GM18519 (cell line): Measurements from ENCODE around the gene SOX15.
"Not testable (repeated sequence)": the region's sequence is repeated elsewhere in the genome, so short reads cannot be mapped to it uniquely, and the experiment has no call there.

Experiments
- ATAC-seq: cut with Tn5 transposase; IDR thresholded peaks from one replicate; pipeline ENCODE4 v1.9.1; 2021; ENCODE audit warnings: mild to moderate bottlenecking, moderate library complexity; ENCODE audit not compliant: unreplicated experiment, low FRiP score

The SOX15 gene

GRCh38 chr17:7611635-7612293 is 21.9 kb upstream of the SOX15 start:
- ATAC-seq, result no peak

GRCh38 chr17:7610641-7611040 is 20.7 kb upstream of the SOX15 start:
- ATAC-seq, result no peak

GRCh38 chr17:7606280-7606679 is 16.4 kb upstream of the SOX15 start:
- no peak for ATAC-seq

- not testable (repeated sequence) for ATAC-seq
These were observed 7.7 kb upstream of the SOX15 start for GRCh38 chr17:7597561-7597960.

GRCh38 chr17:7593296-7593695 is 3.4 kb upstream of the SOX15 start:
- ATAC-seq, result no peak

DNA sequence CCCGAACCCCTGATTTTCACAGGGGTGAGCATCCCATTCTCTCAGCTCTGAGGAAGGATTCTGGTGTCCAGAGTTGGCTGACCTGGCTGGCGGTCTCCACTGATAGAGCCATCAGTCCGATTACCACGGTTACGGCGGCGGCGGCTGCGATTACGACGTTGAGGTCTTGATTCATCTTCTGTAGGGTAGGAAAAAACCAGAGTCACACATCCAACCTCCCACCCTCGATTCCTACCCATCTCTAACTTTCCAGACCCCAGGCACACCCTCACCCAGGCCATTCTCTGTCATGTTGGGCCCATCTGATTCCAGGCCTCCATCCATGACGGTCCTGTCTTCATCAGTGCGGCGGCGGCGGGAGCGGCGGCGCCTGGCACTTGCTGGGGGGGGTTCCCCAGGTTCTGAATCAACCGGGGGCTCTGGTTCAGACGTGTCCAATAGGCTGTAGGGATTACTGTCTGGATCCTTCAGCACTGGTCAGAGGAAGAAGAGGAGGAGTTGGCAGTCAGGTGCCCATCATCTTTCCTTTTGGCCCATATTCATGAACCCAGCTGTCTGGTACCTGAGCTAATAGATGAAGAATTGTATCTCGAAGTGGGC is 2.6 kb upstream of the SOX15 start:
- no peak for ATAC-seq

- ATAC-seq, result no peak
These were observed 1.7 kb upstream of the SOX15 start for GRCh38 chr17:7591596-7591995.

- ATAC-seq, result no peak
These were observed 849 bp upstream of the SOX15 start for GRCh38 chr17:7590743-7591142.

GRCh38 chr17:7589204-7589868 is 558 bp downstream of the SOX15 start:
- no peak for ATAC-seq

DNA sequence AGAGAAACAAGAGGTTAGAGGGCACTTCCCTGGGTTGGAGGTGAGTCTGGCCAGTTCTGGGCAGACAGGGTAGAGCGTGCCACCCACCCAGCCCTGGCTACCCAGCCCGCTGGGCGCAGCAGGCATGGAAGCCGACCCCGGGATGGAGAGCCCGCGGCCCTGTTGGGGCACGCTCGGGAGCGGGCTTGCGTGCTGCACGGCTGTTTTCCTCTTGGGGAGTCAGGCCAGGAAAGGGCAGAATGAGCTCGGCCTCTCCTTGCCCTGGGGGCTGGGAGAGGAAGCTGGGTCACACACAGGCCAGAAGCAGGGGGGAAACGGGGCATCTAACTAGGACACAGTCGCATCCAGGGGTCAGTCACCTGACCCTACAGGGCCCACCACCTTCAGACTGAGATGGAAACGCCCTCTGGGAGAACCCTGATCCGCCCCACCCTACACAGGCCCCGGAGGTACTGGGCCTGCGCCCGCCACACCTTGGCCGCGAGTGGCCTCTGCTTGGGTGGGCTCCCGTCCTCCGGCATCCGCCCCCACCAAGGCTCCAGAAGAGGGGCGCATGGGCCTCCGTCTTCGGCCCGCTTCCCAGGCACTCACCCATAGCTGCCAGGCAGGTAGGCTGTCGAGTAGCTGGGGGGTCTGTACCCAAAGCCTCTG is 1.2 kb downstream of the SOX15 start:
- ATAC-seq, result no peak

GRCh38 chr17:7587420-7588151 is 2.3 kb downstream of the SOX15 start:
- ATAC-seq, result no peak

DNA sequence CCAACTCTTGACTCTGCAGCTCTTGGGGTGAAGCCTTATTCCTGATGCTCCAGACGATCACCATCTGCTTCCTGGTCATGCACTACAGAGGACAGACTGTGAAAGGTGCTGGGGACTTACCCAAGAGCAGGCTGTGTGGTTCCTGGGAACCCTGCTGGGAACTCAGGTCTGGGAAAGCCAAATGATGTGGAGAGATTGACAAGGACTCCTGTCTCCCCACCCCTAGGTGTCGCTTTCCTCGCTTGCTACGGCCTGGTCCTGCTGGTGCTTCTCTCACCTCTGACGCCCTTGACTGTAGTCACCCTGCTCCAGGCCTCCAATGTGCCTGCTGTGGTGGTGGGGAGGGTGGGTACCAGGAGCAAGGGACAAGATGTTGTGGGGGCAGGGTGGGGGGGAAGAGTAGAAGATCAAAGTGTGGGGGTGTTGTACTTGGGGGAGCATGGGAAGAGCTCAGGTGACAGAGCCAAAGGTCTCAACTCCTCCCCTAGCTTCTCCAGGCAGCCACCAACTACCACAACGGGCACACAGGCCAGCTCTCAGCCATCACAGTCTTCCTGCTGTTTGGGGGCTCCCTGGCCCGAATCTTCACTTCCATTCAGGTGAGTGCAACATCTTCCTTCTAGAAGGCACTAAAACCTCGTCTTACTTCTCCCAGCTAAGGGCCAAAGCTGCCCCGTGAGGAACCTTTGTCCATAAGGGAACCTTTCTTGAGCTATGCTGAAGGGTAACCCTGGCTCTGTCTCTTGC is 3.0 kb downstream of the SOX15 start:
- ATAC-seq, result no peak

- peak; percentile 38 for ATAC-seq
These were observed 6.4 kb downstream of the SOX15 start, which contains the start of gene MPDU1 for GRCh38 chr17:7583253-7584109. Gene MPDU1 (plus strand): TSS chr17:7583852. CDS start chr17:7583863, 11 bp downstream.

DNA sequence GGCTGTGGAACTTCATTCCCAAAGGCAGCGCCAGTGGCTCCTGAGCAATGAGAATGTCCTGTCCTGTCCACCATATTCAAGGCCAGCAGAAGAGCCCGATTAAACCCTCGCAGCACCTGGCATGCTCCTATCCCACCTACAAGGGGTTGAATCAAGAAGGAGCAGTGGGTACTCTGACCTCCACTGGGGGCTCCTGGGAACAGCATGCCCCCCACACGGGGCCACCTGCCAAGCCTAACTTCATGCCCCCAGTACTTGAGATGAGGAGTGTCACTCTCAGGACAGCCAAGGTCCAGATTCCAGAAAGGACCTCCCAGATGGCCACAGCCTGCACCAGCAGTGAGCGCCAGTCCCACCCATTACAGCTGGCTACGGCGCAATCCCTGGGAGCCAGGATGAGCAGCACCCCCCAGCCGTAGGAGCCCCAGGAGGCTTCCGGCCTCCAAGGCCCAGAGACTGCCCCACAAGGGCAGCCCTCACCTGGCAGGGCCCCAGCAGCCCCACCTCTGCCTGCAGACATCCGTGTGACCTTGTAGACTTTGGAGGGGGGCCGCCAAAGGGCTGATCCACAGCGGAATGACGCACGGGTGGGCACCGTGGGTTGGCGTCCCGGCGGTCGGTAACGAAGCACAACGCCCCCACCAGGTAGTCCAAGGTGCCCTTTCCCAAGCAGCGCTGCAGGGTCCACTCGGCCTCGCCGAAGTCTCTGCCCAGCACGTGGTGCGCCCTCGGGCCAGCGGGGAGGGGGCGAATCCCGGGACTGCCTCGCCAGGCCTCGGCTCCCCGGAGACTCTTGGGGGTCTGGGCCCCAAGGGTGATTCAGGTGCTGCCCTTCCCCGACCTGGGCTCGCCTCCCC is 7.3 kb downstream of the SOX15 start:
- ATAC-seq, result no peak

GRCh38 chr17:7580604-7581575 is 9.0 kb downstream of the SOX15 start:
- no peak for ATAC-seq

DNA sequence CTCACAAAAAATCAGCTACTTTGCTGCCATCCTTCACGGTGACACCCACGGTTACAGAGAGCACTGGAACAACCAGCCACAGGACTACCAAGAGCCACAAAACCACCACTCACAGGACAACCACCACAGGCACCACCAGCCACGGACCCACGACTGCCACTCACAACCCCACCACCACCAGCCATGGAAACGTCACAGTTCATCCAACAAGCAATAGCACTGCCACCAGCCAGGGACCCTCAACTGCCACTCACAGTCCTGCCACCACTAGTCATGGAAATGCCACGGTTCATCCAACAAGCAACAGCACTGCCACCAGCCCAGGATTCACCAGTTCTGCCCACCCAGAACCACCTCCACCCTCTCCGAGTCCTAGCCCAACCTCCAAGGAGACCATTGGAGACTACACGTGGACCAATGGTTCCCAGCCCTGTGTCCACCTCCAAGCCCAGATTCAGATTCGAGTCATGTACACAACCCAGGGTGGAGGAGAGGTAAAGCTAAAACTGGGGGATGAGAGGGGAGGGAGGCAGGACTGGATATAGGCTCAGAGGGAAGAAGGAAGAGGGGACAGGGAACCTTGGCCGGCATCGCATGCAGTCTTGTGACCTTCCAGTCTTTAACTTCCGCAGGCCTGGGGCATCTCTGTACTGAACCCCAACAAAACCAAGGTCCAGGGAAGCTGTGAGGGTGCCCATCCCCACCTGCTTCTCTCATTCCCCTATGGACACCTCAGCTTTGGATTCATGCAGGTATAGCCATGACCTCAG is 9.9 kb downstream of the SOX15 start:
- ATAC-seq, result no peak
